Bronchial epithelial cell (primary cell): ENCODE measurements around the gene ZFAND3. TPM values are rescaled to one million over a fixed set of nuclear protein-coding genes. Genes with fewer than 3 reads are reported as not detected.
"Not testable (repeated sequence)": the region's sequence is repeated elsewhere in the genome, so short reads cannot be mapped to it uniquely, and the experiment has no call there.

Source experiments
- DNase-seq: peaks from one replicate; pipeline ENCODE4 v3.0.0-alpha.2; 2010; ENCODE audit warnings: low read depth
- FAIRE-seq: peaks from 2 replicates; lab custom pipeline; 2011; peaks lifted over from hg19 to GRCh38; lab: Jason Lieb, UNC
- H3K27me3 ChIP-seq: 2 replicates; pipeline ENCODE4 v1.5.1; 2011; ENCODE audit warnings: low read length; ENCODE audit not compliant: control insufficient read depth, insufficient read depth
- H3K36me3 ChIP-seq: 2 replicates; pipeline ENCODE4 v1.5.1; 2011; ENCODE audit warnings: low read length; ENCODE audit not compliant: control insufficient read depth, insufficient read depth
- H3K4me3 ChIP-seq: 2 replicates; pipeline ENCODE4 v1.5.1; 2011; ENCODE audit warnings: mild to moderate bottlenecking, low read depth, low read length, control low read depth
- CTCF ChIP-seq: IDR thresholded peaks from 2 replicates; pipeline ENCODE4 v1.5.1; 2011; ENCODE audit warnings: mild to moderate bottlenecking, moderate library complexity, low read length, control low read depth, inconsistent platforms; ENCODE audit not compliant: insufficient read depth, severe bottlenecking
- total RNA-seq: library from RNA; depleted of rRNA; stranded (reverse); fragments of >200 nt; gene quantifications from 2 replicates; pipeline ENCODE4 v1.2.1, GENCODE V29; 2014

Gene ZFAND3
- total RNA-seq, 1 donor from 2014 or later: 25.5 TPM

DNA sequence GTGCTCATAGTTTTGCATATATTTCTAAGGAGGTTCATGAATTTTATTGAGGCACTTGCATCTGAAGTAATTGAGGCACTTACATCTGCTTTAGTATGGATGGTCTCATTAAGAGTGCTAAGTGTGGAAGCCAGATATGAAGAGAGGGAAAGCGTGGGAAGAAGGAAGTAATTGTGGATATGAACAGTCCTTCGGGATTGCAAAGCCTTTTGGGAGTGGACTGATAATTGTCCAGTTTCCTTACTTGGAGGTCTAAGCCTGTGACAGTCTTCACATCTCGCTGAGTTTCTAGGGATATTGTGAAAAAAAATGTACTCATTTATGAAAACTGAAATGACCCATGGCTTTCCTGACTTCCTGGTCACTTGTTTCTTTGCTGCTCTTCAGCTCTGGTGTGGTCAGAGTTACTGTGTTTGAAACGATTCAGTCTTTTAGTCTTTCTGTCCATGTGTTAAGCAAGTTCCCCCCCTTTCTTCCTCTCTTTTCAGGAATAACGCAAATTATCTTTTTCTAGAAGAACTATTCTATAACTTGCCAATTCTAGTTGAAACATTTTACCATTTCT lies 137.3 kb downstream of the ZFAND3 start:
- no peak for DNase-seq
- FAIRE-seq: no peak
- no peaks in the 10 kb centered on the region for H3K36me3 ChIP-seq
- no peak for TF ChIP-seq CTCF
- no peak overlapping the region for H3K4me3 ChIP-seq
- no peaks in the 10 kb centered on the region for H3K27me3 ChIP-seq

GRCh38 chr6:37959061-37959460 lies 139.5 kb downstream of the ZFAND3 start:
- no peak for TF ChIP-seq CTCF
- DNase-seq: no peak
- H3K27me3 ChIP-seq: no peaks in the 10 kb centered on the region
- no peak overlapping the region for H3K4me3 ChIP-seq
- H3K36me3 ChIP-seq: no peaks in the 10 kb centered on the region
- FAIRE-seq: no peak

DNA sequence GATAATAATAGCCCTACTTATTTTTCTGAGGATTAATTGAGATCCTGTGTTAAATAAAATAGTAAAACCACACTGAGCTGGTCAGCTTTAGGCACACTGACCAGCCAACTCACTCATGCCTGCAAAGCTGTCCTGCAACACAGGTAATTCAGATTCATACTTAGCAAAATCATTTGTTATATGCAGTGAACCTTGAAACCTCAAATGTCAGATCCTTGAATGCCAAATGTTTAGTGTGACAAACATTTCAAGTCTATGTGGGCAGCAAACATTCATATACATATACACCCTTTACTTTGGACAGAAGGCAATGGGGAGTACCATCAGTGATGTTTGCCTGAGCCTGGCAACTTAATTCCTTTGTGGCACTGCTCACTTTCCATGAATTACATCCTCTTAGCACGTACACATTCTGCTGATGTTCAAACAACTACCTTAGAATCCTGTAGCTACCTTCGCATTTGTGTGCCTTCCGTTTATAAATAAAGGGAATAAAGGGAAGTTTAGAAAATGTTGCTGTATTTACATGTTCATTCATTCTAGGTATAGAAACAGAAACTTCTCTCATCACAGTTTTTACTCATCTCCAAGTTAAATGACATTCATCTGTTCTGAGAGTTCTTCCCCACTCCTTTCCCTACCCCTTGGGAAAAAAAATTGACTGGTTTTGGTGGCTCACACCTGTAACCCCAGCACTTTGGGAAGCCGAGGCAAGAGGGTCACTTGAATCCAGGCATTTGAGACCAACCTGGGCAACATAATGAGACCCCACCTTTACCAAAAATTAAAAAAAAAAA lies 140.8 kb downstream of the ZFAND3 start:
- TF ChIP-seq CTCF: no peak
- DNase-seq (no peak), FAIRE-seq (no peak)
- Histone ChIP-seq H3K4me3 (no peak overlapping the region), H3K36me3 (no peaks in the 10 kb centered on the region), H3K27me3 (no peaks in the 10 kb centered on the region)

DNA sequence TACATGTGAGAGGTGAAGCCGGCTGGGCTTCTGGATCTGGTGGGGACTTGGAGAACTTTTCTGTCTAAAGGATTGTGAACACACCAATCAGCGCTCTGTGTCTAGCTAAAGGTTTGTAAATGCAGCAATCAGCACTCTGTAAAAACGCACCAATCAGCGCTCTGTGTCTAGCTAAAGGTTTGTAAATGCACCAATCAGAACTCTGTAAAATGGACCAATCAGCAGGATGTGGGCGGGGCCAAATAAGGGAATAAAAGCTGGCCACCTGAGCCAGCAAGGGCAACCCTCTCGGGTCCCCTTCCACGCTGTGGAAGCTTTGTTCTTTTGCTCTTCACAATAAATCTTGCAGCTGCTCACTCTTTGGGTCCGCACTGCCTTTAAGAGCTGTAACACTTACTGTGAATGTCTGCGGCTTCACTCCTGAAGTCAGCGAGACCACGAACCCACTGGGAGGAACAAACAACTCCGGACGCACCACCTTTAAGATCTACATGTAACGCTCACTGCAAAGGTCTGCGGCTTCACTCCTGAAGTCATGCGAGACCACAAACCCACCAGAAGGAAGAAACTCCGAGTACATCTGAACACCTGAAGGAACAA lies 143.1 kb downstream of the ZFAND3 start:
- DNase-seq, H3K27me3 ChIP-seq, H3K36me3 ChIP-seq, H3K4me3 ChIP-seq, FAIRE-seq: not testable (repeated sequence)

DNA sequence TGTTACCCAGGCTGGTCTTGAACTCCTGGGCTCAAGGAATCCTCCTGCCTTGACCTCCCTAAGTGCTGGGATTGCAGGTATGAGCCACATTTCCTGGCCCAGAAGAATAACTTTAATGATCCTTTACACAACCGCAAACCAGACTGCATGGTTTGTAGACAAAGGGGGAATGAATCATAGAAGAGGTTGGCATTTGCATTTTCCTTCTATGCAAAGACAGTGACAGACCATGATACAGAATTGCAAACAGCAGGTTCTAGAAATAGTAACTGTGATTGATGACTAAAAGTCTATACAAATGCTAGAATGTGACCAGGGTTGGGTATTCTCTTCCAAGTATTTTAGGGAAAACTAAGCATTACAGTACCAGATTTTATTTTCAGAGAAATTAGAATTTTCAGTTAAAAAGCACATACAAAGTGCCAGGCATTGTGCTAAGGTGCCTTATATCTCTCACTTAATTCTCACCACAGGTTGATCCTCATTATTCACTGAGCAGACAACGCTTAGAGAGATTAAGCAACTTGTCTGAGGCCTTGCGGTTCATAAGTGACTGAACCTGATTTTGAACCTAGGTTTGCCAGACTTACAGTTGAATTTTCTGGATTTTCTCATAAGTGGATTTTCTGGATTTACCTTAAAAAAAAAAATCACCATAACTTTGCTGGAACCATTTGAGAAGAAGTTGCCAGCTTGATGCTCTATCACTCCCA lies 146.6 kb downstream of the ZFAND3 start:
- Histone ChIP-seq H3K27me3 (no peaks in the 10 kb centered on the region), H3K4me3 (no peak overlapping the region), H3K36me3 (no peaks in the 10 kb centered on the region)
- no peak for TF ChIP-seq CTCF
- DNase-seq (peak; percentile 95), FAIRE-seq (peak; percentile 47)

DNA sequence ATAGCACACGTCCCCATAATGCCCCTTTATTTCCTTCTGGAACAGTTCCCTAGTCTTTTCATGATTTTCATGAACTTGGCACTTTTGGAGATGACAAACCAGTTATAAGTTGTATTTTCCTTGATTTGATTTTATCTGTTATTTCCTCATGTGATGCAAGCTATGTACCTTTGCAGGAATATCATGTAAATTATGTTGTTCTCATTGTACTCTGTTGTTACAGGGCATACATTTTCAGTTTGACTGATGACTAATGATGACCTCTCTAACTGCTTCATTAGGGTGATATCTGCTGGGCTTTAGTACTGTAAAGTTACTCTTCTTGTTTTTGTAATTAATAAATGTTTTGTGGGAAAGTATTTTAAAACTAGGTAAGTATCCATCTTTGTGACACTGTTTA lies 147.3 kb downstream of the ZFAND3 start:
- peak; percentile 69 for DNase-seq
- H3K36me3 ChIP-seq: no peaks in the 10 kb centered on the region
- no peak overlapping the region for H3K4me3 ChIP-seq
- TF ChIP-seq CTCF: no peak
- no peak for FAIRE-seq
- no peaks in the 10 kb centered on the region for H3K27me3 ChIP-seq
